NCI-H1417 treated with DMSO at 0.1 percent for 48 hours (cell line): Measurements from ENCODE around the gene PTPRA.
"Not testable (repeated sequence)": the region's sequence is repeated elsewhere in the genome, so short reads cannot be mapped to it uniquely, and the experiment has no call there.

Experiments used
- DNase-seq: peaks from one replicate; lab custom pipeline; 2025; lab: John Stamatoyannopoulos, UW

PTPRA gene

DNA sequence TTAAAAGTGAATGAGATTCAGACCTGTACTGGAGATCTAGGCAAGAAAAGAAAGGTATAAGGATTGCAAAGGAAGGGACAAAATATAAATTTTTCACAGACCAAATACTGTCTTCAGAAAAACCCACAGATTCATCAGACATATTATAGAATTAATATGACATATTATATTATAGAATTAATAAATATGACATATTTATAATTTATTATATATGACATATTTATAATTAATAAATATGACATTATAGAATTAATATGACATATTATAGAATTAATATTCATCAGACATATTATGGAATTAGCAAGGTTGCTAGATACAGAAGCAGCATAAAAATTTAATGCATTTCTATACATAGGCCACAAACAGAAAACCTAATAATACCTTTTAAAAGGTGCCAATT is 125.4 kb downstream of the PTPRA start:
- DNase-seq = no peak

DNA sequence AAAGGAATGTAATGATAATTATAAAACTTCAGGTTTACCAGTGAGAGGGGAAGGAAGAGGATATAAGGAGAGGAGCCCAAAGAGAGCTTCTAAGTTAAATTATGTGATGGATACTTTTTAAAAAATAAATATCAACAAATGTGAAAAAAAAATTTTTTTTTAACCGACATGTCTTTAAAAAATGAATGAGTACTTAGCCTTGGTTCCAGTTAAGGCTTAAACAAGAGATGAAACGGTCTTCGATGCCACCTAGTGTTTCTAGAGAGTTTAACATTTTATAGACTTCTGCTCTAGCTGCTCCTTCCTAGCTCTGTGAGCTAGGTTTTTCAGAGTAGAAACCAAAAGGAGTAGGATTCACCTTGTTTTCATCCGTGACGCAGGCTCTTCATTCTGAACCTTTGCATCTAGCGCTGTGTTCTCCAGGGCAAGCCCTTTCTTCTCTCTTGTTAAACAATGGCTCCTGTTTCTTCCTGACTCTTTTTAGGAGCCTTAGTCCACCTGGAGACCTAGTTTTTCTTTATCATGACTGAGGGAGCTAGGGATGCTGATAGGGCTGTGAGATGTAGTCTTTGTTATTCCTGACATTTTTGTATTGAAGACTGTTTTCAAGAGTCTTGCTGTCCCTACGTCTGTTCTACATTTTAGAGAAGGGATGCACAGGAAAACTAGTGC is 127.7 kb downstream of the PTPRA start:
- peak; percentile 41 for DNase-seq

DNA sequence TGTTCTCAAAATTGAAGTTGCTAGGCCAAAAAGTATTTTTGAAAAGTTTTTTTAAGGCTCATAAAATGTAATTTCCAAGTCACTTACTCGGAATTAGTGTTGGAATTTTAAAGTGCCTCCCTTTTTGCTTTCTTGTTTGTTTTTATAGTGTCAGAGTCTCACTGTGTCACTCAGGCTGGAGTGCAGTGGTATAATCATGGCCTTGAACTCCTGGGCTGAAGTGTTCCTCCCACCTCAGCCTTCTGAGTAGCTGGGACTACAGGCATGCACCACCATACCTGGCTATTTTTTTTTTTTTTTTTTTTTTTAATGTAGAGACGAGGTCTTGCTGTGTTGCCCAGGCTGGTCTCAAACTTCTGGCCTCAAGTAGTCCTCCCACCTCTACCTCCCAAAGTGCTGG is 130.1 kb downstream of the PTPRA start:
- DNase-seq = no peak

DNA sequence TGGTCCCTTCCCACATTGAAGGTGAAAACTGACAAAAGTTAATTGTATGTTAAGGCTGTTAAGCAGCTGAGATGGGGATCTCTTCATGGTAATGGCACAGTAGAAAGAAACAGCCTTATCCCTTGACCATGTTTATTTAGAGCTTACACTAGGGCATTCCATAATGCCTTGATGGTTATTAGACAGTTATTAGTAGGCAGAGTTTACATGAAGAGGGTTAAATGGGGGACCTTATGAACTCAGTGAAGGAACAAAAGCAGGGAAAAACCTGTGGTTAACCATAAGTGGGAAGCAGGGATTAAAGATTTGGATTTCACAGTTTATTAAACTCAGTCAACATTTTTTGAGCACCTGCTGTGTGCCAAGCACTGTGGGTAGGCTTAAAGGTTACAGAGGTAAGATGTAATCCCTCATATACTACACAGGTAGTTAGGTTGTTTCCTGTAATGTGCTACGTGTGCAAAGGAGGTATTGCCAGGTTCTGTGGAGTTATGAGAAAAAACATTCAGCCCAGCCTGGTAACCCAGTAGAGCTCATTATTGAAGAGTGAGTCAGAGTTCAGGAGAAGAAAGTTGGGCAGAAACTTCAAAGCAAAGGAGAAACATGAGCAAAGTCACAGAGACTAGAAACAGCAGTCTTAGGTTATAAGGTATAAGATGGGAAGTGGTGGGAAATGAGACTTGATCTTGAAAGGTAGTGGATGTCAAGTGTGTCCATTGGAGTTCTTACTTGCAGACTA is 137.9 kb downstream of the PTPRA start:
- DNase-seq = no peak

DNA sequence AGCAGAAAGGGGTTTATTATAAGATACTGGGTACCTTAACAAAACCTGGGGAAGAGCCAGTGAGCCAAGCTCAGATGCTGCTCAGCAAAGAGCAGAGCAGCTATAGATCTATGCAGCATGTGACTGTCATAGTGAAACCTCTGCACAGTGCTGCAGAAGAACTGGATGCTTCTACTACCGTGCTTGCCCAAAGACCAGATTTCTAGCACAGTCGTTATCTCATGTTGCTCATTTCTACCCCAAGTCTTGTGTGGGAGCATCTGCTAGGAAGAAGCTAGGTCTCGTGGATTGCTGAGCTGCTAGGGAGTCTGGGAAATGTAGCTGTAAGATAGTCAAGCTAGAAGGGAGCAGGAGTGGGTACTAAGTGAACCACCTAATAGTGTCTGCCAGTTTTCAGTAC is 138.5 kb downstream of the PTPRA start:
- DNase-seq = no peak

DNA sequence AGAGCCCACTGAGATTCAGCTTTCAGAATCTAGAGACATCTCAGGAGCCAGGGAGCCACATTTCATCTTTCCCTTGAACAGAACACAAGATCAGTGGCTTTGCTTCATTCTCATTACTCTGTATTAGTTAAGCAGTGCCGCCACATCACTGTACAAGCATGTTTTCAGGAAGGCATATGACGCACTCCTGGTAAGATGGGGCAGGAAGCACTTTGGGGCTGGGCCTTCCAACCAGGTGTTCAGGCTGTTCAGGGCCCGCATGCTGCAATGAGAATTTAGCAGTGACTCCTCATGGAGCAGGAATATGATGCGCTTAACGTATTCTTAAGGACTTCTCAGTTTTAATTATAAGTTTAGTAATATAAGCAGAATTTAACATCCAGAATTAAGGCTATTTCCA is 140.5 kb downstream of the PTPRA start:
- DNase-seq = no peak

DNA sequence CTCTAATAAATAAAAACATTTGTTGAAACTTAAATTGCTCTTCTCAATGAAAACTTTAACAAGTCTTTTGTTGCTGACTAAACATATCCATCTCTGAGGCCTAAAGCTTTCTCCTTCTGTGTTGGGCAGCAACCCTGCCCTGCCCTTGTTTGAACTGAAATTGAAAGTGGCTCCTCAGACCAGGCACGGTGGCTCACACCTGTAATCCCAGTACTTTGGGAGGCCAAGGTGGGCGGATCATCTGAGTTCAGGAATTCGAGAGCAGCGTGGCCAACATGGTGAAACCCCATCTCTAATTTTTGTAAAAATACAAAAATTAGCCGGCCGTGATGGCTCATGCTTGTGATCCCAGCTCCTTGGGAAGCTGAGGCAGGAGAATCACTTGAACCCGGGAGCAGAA is 140.9 kb downstream of the PTPRA start:
- no peak for DNase-seq

DNA sequence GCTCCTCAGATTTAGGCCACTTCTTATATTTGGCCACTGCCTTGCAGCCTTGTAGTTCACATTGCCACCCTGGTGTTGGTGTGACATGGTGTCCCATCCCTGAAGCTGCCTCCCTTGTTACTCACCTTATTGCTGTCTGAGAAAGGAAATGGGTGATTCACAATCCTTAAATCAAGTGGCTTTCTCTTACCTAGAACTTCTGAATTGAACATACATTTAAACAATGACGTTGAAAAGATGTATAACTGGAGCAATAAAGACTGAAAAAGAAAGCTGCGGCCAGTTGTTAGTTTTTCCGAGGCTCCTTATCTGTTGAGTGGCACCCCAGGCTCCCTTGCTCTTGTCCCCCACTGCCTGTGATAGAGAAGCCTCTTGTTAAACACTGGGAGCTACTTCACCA is 141.4 kb downstream of the PTPRA start:
- DNase-seq = no peak

DNA sequence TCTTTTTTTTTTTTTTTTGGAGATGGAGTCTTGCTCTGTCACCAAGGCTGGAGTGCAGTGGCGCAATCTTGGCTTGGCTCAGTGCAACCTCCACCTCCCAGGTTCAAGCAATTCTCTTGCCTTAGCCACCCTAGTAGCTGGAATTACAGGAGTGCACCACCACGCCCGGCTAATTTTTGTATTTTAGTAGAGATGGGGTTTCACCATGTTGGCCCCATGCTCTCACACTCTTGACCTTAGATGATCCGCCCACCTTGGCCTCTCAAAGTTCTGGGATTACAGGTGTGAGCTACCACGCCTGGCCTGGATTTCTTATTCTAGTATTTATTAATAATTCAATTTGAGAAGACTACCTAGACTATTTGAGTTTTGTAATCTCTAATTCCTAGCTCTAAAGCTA is 142.0 kb downstream of the PTPRA start:
- DNase-seq = not testable (repeated sequence)

DNA sequence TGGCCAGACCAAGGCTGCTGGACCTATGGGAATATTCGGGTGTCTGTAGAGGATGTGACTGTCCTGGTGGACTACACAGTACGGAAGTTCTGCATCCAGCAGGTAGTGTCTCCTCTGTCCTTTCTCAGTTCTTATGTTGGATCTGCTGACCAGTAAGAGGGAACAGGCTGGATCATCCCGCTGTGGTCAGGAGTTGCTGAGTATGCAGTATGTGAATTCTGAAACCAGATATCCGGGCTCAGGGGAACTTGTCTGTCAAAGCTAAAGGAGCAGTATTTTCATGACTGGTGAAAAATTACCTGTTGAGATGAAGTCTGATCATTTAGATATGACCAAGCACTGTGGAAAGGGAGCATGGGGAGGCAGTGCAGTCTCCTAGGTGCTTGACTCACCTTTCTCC is 148.0 kb downstream of the PTPRA start:
- no peak for DNase-seq

DNA sequence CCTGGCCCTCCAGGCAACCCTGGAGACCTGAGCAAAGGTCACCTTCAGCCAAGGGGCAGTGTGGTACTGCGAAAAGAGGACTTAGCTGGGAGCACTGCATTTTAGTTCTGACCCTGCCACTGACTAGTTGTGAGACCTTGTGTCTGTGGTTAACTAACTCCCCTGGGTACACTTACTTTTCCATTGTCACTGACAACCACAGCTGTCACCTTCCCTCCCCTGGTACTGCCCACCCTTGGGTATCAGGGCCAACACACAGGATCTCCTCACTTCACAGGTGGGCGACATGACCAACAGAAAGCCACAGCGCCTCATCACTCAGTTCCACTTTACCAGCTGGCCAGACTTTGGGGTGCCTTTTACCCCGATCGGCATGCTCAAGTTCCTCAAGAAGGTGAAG is 148.5 kb downstream of the PTPRA start:
- DNase-seq = no peak

DNA sequence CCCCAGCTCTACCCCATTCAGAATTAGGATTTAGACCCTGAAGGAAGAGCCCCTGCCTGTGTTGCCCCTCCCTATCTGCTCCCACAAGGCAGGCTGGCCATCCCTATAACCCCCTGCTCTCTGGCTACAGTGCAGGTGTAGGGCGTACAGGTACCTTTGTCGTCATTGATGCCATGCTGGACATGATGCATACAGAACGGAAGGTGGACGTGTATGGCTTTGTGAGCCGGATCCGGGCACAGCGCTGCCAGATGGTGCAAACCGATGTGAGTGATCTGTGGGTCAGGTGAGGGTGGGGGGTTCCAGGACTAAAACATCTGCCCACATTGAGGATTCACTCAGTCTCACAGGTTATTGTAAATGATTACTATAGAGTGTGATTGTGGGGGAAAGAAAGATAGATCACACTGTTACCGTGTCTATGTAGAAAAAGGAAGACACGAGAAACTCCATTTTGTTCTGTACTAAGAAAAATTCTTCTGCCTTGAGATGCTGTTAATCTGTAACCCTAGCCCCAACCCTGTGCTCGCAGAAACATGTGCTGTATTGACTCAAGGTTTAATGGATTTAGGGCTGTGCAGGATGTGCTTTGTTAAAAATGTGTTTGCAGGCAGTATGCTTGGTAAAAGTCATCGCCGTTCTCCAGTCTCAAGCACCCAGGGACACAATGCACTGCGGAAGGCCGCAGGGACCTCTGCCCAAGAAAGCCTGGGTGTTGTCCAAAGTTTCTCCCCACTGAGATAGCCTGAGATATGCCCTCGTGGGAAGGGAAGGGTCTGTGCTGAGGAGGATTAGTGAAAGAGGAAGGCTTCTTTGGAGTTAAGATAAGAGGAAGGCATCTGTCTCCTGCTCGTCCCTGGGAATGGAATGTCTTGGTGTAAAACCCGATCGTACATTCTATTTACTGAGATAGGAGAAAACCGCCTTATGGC is 149.5 kb downstream of the PTPRA start:
- DNase-seq = not testable (repeated sequence)

DNA sequence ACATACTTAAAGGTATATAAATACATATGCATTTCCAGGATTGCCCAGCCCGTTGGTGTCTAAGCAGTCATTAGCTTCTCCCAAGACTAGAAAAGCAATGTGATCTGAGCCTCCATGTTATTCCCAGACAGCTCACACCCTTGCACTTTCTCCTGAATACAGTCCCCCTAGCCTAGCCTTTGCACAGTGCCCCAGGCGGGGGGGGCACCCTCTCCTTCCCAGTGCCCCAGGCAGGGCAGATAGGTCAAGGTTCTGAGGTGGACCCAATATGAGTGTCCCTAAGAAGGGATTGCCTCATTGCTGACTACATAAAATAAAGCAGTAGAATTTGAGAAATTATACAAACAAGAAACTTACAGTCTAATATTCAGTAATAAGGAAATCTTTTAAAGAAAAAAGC is 154.7 kb downstream of the PTPRA start:
- DNase-seq = no peak

DNA sequence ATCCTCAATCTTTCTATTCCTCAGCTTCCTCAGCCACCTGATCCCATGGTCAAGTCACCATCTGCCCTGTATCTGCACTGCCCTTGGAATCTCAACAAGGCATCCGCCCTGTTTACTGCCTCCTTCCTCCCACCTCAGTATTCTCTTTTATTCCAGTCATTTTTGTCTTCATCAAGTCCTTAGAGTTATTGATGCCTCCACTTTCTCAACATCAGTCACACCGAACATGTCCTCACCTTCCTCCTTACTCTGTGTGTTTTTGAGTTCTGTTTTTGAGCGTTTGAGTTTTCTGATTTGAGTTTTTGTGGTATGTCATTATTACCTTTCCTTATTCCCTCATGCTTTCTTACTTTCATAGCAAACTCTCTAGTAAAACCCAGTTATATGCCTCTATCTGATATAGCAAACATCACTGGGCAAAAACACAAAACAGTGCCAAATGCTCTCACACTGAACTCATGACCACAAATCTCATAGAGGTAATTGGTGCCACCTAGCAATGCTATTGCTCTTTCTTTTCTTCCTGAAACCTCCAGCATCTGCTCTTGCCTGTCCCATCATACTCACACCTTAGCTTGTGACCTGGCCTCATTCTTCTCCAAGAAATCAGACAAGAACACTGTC is 158.4 kb downstream of the PTPRA start:
- DNase-seq = no peak

DNA sequence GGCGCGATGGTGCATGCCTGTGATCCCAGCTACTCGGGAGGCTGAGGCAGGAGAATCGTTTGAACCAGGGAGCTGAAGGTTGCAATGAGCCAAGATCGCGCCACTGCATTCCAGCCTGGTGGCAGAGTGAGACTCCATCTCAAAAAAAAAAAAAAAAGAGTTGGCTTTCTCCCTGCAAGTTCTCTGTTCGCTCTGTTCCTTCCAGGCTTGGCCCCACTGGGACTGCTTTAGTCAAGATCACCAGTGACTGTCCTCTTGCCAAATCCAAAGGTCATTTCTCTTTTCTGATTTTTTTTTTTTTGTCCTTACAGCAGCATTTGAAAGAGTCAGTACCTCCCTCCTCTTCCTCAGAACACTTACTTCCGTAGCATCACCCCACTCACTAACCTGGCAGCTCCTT is 159.3 kb downstream of the PTPRA start:
- no peak for DNase-seq

DNA sequence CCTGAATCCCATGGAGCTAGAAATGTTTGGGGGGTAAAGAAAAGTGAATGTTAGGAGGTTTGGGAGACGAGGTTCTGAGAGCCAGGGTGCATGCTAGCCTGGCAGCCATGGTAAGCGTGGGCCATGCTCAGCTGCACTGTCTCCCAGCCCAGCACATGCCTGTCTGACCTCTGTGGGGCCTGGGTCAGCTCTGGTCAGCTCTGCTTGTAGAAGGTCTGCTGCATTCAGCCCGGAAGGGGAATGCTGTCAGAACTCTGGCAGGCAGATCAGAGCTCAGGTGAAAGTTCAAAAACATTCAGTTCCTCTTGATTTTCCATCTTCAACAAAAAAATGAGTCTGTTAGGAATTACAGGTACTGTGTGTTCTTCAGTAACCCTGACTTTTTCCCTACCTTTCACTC is 164.4 kb downstream of the PTPRA start:
- DNase-seq = no peak

DNA sequence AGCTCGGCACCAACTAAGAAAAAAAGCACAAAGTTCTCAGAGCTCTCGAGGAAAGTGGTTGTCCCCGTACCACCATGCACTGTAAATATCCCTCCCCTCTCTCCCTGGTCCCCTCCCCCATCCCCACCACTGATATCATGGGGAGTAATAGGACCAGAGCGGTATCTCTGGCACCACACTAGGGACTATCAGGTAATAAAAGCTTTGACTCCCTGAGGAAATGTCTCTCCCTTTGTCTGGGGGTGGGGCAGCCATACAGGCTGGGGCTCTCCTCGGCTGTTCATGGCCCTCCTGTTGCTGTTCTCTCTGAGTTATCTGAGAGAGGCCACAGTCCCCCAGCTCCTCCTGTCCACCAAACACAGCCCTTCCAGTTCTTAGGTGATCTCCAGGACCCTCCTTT is 165.2 kb downstream of the PTPRA start:
- no peak for DNase-seq

DNA sequence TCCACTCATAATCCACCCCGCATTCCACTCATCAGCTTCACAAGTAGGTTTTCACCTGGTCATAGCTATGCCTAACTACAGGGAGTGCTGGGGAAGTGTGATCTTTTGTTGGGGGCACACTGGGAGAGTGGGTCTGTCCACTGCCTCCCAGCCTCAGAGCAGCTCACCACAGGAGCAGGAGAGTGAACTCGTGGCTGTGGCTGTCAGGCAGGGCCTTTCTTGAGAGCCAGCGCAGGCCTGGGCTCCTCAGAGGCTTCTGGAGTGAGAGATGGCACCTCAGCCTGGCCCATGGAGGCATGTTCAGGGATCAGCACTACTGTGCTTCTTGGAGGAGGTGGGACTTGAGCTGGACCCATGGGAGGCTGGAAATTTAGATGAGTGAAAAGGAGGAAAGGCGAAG is 166.1 kb downstream of the PTPRA start:
- DNase-seq = no peak

DNA sequence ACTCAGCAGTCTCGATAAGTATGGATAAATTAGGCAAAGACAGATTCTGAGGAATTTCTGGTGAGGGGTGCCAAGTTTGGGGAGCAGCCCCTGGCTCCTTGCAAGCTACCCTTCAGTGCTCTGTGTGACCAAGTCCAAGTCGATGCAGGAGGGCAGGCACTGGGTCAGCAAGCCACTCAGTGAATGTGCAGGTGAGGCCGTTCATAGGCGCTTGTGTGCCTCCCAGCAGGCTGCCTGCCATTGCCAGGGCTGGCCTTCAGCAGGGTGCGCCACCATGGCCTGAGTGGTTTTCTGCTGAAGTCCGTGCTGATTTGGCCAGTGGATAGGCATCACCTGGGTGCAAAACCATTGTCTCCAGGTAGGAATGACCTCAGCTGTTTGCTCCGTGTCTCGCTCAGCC is 166.8 kb downstream of the PTPRA start:
- no peak for DNase-seq

DNA sequence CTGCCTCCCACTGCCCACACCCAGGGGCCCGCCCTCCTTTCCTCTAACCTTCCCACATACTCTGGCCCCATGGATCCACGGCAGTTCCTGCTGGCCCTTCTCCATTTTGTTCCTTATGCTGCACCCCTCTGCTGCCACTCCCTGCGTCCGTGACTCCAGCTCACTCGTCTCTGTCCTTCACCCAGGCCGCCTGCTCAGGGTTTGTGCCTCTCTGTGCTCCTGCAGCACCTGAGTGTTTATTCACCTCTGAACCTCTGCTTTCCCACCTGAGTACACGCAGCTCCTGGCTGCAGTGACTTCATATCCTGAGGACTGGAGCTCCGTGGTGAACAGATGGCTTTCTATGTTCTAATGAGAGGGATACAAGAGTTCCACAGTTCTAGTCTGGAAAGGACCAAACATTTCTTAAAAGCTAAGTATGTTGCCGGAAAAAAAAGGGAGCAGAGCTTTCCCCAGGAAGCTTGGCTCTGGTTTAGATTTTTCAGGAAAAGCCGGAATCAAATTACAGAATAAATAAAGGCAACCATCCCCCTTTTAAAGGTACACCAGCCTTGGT is 168.7 kb downstream of the PTPRA start:
- no peak for DNase-seq

DNA sequence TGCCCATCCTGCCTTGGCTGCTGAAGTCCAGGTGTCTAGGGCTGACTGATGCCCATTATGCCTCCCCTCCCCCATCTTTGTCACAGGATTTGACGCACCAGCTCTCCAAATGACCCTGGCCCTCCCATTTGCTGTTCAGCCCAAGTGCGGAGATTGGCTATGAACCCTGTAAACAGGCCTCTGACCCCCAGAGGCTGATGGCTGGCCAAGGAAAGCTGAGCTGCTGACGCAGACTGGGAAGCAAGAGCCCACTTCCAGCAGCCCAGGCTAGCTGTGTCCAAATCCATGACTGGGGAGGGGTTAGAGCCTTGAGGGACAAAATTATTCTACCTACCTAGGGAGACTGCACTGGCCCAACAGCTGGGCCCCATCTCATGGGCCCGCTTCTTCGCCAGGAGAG is 169.3 kb downstream of the PTPRA start:
- DNase-seq = no peak

DNA sequence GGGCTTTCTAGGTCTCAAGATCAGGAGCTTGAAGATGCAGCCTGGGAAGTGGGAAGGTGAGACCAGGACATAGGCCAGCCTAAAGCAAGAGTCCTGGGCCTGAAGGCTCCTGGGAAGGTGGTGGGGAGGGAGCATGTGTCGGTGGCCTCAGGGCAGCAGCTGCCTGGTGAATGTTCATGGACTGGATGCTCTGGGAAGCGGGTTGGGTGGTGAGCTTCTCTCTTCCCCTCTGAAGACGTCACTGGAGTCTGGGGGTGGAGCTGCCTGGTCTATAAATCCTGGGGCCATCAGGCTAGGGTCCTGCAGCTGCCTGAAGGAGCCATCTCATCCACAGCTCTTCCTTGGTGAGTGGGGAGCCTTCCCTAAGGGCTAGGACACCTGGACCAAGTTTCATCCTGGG is 170.0 kb downstream of the PTPRA start, which contains the start of gene GNRH2:
Gene GNRH2, plus strand, starts transcription at position 301 of the 400 bp plus-strand sequence. CDS start 793 bp downstream, outside the sequence.
- no peak for DNase-seq
